A673 (cell line): ENCODE results near the gene MUC7. TPM values are rescaled to one million over a fixed set of nuclear protein-coding genes. Genes with fewer than 3 reads are reported as not detected.

Experiments
- BruUV-seq: library from RNA; stranded (reverse); fragments of 400-500 nt; replicated peaks from 2 replicates; lab custom pipeline; 2021; lab: Mats Ljungman, UMichigan
- CTCF ChIA-PET: fragments of 300-600 bp; sonication (Branson Sonifier 250); formaldehyde crosslinking; loops from one replicate; lab custom pipeline; 2022; ENCODE audit warnings: antibody characterized with exemption; lab: Charles Lee
- POLR2A ChIA-PET: fragments of 300-600 bp; sonication (Branson Sonifier 250); formaldehyde crosslinking; loops from one replicate; lab custom pipeline; 2022; ENCODE audit warnings: antibody characterized with exemption; ENCODE audit not compliant: low non-redundant PET; lab: Charles Lee
- DNase-seq: peaks from one replicate; pipeline ENCODE4 v3.0.0-alpha.2; 2015; ENCODE audit warnings: low spot score
- H3K27ac ChIP-seq: fragments of 200-600 bp; sonication (generic); 2 replicates; pipeline ENCODE4 v1.5.1; 2016; ENCODE audit warnings: mixed run types, low read depth, mild to moderate bottlenecking, mixed read lengths, antibody characterized with exemption, low read length; ENCODE audit not compliant: poor library complexity, severe bottlenecking
- H3K27me3 ChIP-seq: fragments of 200-600 bp; sonication (generic); replicated peaks from 2 replicates; pipeline ENCODE4 v1.6.1; 2017; ENCODE audit warnings: mixed run types, low read depth, mild to moderate bottlenecking, mixed read lengths, antibody characterized with exemption, low read length; ENCODE audit not compliant: insufficient read depth, poor library complexity
- H3K36me3 ChIP-seq: fragments of 200-600 bp; sonication (generic); 2 replicates; pipeline ENCODE4 v1.6.1; 2016; ENCODE audit warnings: mixed run types, mild to moderate bottlenecking, mixed read lengths, antibody characterized with exemption, low read length; ENCODE audit not compliant: insufficient read depth, poor library complexity, severe bottlenecking
- H3K4me1 ChIP-seq: fragments of 200-600 bp; sonication (generic); 2 replicates; pipeline ENCODE4 v1.6.1; 2017; ENCODE audit warnings: mixed run types, mild to moderate bottlenecking, mixed read lengths, antibody characterized with exemption, low read length; ENCODE audit not compliant: insufficient read depth, poor library complexity, severe bottlenecking
- H3K4me3 ChIP-seq: fragments of 200-600 bp; sonication (generic); 2 replicates; pipeline ENCODE4 v1.5.1; 2016; ENCODE audit warnings: low read depth, mixed run types, mild to moderate bottlenecking, mixed read lengths, low read length; ENCODE audit not compliant: poor library complexity, severe bottlenecking
- H3K9me3 ChIP-seq: fragments of 200-600 bp; sonication (generic); 2 replicates; pipeline ENCODE4 v1.6.1; 2016; ENCODE audit warnings: mixed run types, low read depth, mild to moderate bottlenecking, mixed read lengths, antibody characterized with exemption, low read length; ENCODE audit not compliant: poor library complexity, severe bottlenecking
- CTCF ChIP-seq: fragments of 300-800, 200-600 bp; sonication (generic); conservative IDR thresholded peaks from 2 replicates; pipeline ENCODE4 v1.5.1; 2017; ENCODE audit warnings: low read depth, mild to moderate bottlenecking, antibody characterized with exemption, low read length, moderate library complexity, mixed read lengths
- EZH2 ChIP-seq: fragments of 200-600 bp; sonication (generic); IDR thresholded peaks from 2 replicates; pipeline ENCODE4 v1.6.1; 2017; ENCODE audit warnings: borderline replicate concordance, low read depth, mild to moderate bottlenecking, mixed read lengths, antibody characterized with exemption, low read length; ENCODE audit not compliant: poor library complexity, severe bottlenecking
- intact Hi-C: fragments of 100-400 bp; cut with micrococcal nuclease; formaldehyde crosslinking; loops from one replicate; pipeline ENCODE4 v1.10.0; 2022; ENCODE audit not compliant: unreplicated experiment
- total RNA-seq: library from RNA; stranded (reverse); gene quantifications from 2 replicates; pipeline ENCODE4 v1.2.3, GENCODE V29; 2021

Gene MUC7
- total RNA-seq, 1 experiment from 2014 or later = not detected

- intact Hi-C loops = no loop called here
- Histone ChIP-seq H3K36me3 (no peaks in the 10 kb centered on the region), H3K27ac (no peak overlapping the region), H3K27me3 (no peaks in the 10 kb centered on the region), H3K9me3 (no peaks in the 10 kb centered on the region), H3K4me3 (no peak overlapping the region), H3K4me1 (no peaks in the 10 kb centered on the region)
- no peak for DNase-seq
- POLR2A ChIA-PET = no interaction called here
- no TSS peak for BruUV-seq
- CTCF ChIA-PET = no interaction called here
- TF ChIP-seq CTCF (no peak), EZH2 (no peak)
Observed at GRCh38 chr4:70437197-70437596, 34.8 kb upstream of the MUC7 start.

GRCh38 chr4:70442474-70442873, 29.5 kb upstream of the MUC7 start:
- Histone ChIP-seq H3K9me3 (no peaks in the 10 kb centered on the region), H3K4me3 (no peak overlapping the region), H3K36me3 (no peaks in the 10 kb centered on the region), H3K27me3 (no peaks in the 10 kb centered on the region), H3K27ac (no peak overlapping the region), H3K4me1 (no peaks in the 10 kb centered on the region)
- intact Hi-C loops = no loop called here
- DNase-seq = no peak
- BruUV-seq = no TSS peak
- CTCF ChIA-PET = no interaction called here
- POLR2A ChIA-PET = no interaction called here
- TF ChIP-seq CTCF = no peak
- TF ChIP-seq EZH2 = no peak

GRCh38 chr4:70443329-70443728, 28.7 kb upstream of the MUC7 start:
- no peak overlapping the region for H3K27ac ChIP-seq
- ChIA-PET CTCF (no interaction called here), POLR2A (no interaction called here)
- no peaks in the 10 kb centered on the region for H3K36me3 ChIP-seq
- intact Hi-C loops = no loop called here
- no peaks in the 10 kb centered on the region for H3K27me3 ChIP-seq
- no peak for DNase-seq
- no peak overlapping the region for H3K4me3 ChIP-seq
- no peaks in the 10 kb centered on the region for H3K4me1 ChIP-seq
- no peak for TF ChIP-seq CTCF
- TF ChIP-seq EZH2 = no peak
- H3K9me3 ChIP-seq = no peaks in the 10 kb centered on the region
- no TSS peak for BruUV-seq
